Activated CD4-positive, alpha-beta T cell treated with anti-CD3 and anti-CD28 coated beads, Interleukin-10, Interleukin-2, amounts not matched to agents 100 ng/mL and 50 ng/mL, durations not matched to agents 16 hours and 8 hours (primary cell): ENCODE results near the gene PYGM.
"Not testable (repeated sequence)": the region's sequence is repeated elsewhere in the genome, so short reads cannot be mapped to it uniquely, and the experiment has no call there.

Experiments
- DNase-seq: peaks from one replicate; pipeline ENCODE4 v3.0.0-alpha.2; 2020

Gene PYGM

DNA sequence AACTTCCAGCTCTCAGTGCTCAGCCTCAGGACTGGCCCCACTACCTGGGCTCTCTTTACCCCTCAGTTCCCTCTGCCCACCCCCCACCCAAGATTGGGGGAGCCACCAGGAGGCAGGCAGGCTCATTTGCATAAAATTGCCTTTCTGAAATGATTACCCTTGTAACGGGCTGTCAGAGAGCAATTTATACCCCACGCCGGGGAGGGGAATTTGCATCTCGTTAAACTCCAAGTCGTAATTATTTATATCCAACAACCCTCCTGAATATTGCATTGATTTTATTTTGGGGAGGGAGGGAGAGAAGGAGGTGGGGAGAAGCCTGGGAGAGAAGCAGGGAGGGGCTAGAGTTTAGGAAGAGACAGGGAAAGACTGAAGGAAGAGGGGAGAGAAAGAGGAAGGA, 45.1 kb downstream of the PYGM start:
- DNase-seq: no peak

DNA sequence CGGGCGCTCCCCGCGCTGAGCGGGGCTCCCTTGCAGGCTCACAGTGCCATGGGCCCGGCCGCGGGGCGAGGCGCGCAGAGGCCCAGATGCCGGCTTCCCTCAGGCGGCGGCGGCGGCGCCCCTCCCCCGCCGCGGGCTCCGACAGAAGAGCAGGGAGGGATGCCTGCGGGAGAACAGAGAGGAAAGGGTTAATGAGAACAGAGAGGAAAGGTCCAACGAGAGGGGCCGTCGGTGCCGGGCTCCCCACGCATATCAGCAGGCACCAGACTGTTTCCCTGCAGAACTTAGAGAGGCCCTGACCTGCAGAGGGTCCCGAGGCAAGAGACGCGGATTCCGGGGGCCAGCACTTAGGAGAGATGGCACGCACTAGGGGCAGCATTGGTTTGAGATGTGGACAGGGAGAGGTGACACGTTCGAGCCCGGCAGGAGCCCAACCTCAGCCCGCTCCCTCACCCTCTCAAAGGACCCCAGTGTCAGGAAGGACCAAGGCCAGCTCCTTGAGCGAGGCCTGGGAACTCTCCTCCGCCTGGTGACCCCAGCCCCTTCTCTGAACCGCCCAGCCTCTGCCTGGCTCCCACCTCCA, 45.9 kb downstream of the PYGM start:
- DNase-seq: no peak

DNA sequence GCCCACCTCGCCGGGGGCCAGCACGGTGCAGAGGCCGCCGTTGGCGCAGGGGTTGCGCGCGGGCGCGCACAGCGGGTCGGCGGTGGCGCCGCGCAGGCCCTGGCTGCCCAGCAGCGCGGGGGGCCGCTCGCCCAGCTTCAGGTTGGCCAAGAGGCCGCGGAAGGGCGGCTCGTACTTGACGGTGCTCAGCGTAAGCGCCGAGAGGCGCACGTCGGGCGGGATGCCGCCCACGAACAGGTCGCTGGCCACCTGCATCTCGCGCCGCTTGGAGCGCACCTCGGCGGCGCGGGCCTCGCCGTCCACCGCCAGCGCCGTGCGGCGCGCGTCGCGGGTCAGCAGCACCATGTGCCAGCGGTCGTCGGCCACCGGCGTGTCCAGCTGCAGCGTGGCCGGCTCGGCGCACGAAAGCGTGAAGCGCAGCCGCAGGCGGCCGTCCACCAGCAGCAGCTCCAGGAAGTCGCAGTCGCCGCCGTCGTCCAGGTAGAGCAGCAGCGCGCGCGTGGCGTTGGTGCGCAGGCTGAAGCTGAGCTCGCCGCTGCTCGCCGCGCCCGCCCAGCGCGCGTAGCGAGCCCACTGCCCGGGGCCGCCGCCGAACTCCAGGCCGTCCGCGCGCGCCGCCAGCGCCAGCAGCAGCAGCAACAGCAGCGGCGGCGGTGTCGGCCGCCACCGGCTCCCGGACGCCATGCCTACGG, 46.6 kb downstream of the PYGM start:
- DNase-seq: no peak

DNA sequence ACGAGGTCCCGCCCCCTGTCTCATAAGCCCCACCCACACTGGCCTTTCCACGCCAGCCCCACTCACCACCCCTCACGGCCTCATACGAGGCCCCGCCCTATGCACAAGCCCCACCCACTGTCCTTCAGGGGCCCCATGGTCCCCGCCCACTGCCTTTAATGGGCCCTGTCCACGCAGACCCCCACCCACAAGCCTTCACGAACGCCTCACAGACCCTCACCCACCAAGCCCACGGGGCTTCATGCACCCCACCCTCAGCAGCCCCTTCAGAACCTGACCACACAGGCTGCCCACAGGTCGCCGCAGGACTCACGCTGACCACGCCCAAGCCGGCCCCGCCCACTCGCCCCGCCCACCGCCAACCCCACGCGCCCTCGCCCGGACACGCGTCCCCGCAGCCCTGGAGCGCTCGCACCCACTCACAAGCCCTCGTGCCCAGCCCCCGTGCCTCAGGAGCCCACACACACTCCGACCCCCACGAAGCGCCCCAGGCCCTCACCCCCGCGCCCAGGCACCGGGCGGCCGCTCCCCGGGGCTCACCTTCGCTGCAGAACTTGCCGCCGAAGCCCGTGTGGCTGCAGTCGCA, 47.3 kb downstream of the PYGM start:
- no peak for DNase-seq

DNA sequence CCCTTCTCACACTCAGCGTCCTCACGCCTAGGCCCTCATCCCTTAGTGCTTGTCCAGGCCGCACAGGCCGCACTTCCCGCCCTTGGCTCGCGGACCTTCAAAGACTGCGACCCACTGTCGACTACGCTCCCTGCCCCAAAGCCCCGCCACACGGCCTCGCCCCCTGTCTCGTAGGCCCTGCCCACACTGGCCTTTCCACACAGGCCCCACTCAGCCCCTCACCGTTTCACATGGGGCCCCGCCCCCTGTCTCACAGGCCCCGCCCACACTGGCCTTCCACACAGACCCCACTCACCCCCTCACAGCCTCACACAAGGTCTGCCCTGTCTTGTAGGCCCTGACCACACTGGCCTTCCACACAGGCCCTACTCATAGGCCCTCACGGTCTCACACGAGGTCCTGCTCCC, 47.8 kb downstream of the PYGM start:
- DNase-seq: no peak

DNA sequence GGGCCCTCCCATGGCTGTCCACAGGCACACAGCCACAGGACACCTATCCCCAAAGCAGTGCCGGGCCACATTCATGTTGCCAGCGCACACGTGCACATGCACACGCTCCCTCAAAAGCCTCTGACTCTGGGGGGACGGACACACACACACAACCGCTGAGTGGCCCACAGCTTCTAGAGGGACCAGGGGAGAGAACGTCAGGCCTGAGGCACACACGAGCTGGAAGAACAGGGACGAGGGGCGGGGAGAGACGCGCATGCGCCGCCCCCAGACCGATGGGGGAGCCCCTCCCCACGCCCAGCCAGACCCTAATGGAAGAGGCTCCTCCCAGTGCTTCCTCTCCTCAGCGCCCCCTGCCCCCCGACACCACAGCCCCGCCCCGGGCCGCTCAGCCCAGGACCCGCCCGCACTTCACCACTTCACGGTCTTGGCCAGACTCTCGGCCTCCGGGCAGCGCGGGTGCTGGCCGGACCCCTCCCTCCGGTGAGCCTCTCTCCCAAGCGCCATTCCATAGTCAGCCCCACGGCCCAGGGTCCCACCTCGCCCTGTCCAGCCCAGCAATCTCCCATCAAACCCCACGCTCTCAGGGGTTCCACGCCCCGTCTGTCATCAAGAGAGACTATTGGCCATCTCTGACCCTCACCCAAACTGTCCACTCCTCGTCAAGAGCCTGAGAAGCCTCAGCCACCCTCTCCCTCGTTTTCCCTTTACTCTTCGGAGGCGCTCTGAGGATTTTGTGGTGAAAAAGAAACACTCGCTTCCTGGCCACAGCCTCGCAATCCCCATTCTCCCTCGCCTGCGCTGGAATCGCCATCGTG, 48.4 kb downstream of the PYGM start:
- no peak for DNase-seq

DNA sequence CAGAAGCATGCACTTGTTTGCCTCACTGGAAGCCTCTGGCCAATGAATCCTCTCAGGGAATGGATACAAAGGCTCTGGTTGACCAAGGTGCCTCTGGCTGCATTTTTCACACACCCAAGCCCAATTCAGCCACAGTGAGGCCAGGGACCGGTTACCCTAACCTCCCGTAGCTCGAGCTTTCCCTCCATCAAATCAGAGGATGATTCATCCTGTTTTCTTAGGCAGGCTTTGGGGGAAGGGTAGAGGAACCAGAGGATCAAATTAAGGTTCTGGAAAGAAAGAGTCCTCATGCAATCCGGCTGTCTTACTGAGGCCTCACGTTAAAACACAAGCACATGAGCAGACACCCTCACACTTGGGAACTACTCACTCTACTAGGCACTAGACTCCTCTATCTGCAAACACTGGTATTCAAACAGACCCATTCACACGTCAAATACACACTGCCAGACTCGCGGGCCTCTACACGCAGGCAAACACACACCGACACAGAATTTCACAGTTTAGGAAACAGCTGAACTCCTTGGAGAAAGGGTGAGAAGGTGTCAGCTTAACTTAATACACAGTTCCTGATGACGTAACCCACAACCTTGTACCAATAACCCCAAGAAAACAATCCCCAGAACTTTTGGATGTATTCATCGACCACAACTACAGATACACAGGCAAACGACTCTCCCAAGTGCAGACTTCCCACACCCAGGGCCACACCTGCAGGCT, 49.2 kb downstream of the PYGM start:
- DNase-seq: no peak

DNA sequence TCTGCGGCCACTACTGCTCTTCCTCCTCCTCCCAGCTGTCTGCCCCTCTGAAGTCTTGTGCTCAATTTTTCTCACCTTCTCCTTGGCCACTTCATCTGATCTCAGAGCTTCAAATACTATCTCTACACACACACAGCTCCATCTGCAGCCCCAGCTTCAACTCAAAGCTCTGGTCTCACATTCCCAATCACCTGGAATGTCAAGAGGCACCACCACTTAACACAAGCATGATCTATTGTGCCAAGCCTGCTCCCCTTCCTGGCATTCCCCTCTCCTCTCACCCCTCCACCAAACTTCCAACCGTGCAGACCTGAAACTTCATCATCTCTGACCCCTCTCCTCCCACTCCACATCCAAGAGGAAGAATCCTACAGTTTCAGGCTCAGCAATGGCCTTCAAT, 54.3 kb downstream of the PYGM start:
- DNase-seq: no peak

DNA sequence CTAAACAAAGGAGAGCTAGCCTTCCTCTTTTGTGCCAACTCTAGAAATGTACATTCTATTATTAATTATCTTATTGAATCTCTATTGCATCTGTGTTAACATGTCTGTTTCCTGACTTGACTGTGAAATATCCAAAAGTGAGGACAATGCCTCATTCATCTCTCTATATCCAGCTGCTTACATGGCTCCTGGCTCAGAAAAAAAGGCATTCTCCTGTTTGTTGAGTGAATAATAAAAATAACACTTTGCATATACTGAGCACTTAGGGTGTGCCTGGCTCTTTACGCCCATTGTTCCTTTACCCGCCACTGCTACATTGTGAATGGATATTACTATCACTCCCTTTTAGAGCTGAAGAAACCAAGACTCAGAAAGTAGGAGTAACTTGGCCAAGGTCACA, 56.7 kb downstream of the PYGM start:
- DNase-seq: no peak

DNA sequence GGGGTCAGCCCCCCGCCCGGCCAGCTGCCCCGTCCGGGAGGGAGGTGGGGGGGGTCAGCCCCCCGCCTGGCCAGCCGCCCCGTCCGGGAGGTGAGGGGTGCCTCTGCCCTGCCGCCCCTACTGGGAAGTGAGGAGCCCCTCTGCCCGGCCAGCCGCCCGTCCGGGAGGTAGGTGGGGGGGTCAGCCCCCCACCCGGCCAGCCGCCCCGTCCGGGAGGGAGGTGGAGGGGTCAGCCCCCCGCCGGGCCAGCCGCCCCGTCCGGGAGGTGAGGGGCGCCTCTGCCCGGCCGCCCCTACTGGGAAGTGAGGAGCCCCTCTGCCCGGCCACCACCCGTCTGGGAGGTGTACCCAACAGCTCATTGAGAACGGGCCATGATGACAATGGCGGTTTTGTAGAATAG, 57.8 kb downstream of the PYGM start:
- not testable (repeated sequence) for DNase-seq

DNA sequence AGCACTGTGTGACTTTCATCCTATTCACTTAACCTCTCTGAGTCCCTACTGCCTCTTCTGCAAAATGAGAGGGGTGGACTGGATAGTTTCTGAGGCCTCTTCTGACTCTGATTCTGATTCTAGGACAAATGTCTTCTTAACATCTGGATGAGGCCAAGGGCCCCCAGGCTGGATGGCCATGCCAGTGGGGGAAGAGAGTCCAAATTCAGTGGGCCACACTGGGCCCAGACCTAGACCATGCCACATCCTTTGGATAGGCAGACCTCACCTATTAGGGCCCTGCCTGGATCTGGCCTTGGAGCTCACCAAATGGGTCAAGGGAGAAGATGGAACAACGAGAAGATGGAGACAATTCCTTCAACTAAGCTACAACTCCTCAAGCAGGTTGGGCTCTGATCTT, 61.3 kb downstream of the PYGM start:
- DNase-seq: no peak

DNA sequence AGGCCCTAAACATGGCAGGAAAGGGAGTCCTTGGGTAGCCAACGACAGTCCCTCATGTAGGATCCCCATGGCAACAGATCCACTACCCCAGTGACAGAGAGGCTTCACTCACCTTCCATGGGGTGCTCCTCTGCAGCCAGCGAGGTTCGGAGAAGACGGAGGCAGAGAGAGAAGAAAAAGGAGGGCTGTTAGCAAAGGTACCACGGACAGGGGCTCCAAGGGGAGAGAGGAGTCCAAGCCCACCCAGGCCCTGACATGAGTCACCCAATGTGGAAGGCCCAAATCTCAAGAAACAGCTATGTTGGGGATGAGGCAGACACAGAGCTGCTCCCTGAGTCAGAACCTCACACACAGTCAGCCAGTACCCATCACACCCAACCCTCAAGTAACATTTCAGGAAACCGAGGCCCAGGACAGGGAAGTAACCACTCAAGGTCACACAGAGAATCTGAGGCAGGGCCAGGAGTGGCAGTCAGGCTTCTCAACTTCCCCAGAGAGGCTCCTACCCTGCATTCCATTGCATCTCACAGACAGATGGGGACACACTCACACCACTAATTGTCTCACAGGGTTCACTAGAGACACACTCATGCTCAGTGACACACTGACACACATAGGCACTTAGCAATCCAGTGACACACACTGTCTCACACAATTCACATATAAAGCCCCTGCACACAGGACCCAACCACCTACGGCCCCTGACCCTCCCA, 62.0 kb downstream of the PYGM start:
- DNase-seq: no peak
